ENCODE data around the gene RXRB. TPM values are rescaled to one million over a fixed set of nuclear protein-coding genes. Genes with fewer than 3 reads are reported as not detected.

The RXRB gene
- polyA plus RNA-seq, 1 of the 3 experiments (the other 2 are of a cell fraction) = 45.8 TPM

- TF ChIP-seq CTCF (IDR thresholded peaks at IDR 0.05) (no peak), EP300 (IDR thresholded peaks at IDR 0.05; ENCODE audit: borderline replicate concordance in 1 of 2, low read depth in 1 of 2, low read length in 1 of 2) (no peak), IRF3 (IDR thresholded peaks at IDR 0.05; ENCODE audit: low read depth, low read length) (no peak)
These were observed 24.9 kb downstream of the RXRB start (continued) for GRCh38 chr6:33175436-33176069.

DNA sequence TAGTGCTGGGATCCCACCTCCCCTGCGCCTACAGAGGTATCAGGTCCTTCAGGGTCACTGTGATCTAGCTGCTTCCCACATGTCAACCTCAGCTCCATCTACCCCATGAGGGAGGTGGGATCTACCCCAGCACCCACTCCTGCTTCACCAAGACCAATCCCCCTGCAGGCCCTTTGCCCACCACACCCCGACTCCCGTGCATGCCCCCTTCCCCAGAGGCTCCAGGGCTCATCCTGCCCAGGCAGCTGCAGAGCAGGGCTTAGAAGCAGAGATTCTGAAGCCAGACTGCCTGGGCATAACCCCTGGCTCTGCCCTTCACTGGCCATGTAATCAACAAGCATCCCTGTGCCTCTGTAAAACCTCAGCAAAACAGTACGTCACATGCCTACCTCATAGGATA lies 25.7 kb downstream of the RXRB start:
- TF ChIP-seq EZH2phosphoT487 (IDR thresholded peaks at IDR 0.05; ENCODE audit: borderline replicate concordance, low read depth) (no peak), JUND (IDR thresholded peaks at IDR 0.05) (no peak), RAD21 (IDR thresholded peaks at IDR 0.05; ENCODE audit: low read length) (no peak), NFIC (IDR thresholded peaks at IDR 0.05; ENCODE audit: borderline replicate concordance) (no peak), MEF2A (IDR thresholded peaks at IDR 0.05; ENCODE audit: borderline replicate concordance, low read depth) (no peak), CTCF (IDR thresholded peaks at IDR 0.05) (no peak), NRF1 (IDR thresholded peaks at IDR 0.05; ENCODE audit: low read depth, low read length) (no peak), FOXJ3 (CRISPR knock-in tag; IDR thresholded peaks at IDR 0.05) (no peak), POLR2AphosphoS5 (IDR thresholded peaks at IDR 0.05; ENCODE audit: low read depth, low read length) (no peak), ELF1 (IDR thresholded peaks at IDR 0.05) (no peak), SMC3 (IDR thresholded peaks at IDR 0.05; ENCODE audit: low read depth, low read length) (no peak), RCOR1 (IDR thresholded peaks at IDR 0.05; ENCODE audit: low read length) (no peak), YY1 (IDR thresholded peaks at IDR 0.05; ENCODE audit: low read depth) (no peak), FOSL2 (IDR thresholded peaks at IDR 0.05; ENCODE audit: borderline replicate concordance, low read depth) (no peak), GATA2 (CRISPR knock-in tag; IDR thresholded peaks at IDR 0.05) (no peak), TCF12 (IDR thresholded peaks at IDR 0.05) (no peak), IRF3 (IDR thresholded peaks at IDR 0.05; ENCODE audit: low read depth, low read length) (no peak)
- TF ChIP-seq, protein P1, sequence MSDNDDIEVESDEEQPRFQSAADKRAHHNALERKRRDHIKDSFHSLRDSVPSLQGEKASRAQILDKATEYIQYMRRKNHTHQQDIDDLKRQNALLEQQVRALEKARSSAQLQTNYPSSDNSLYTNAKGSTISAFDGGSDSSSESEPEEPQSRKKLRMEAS (IDR thresholded peaks at IDR 0.05; ENCODE audit: low read depth) = no peak
- POLR2A ChIA-PET = interaction anchor here (0.7 kb wide), 1 partner anchor 242 kb away, joined by 3 read pairs; no protein-coding TSS in a partner anchor
- Histone ChIP-seq H3K9ac (no peak overlapping the region), H3K27ac (ENCODE audit: low read depth in 2 of 2, low read length in 1 of 2) (no peak overlapping the region), H3K36me3 (replicated peaks in 1 of 2; ENCODE audit: control insufficient read depth in 1 of 2, insufficient read depth in 2 of 2, low read length in 1 of 2) (no peaks in the 10 kb centered on the region), H4K20me1 (ENCODE audit: insufficient read depth) (no peaks in the 10 kb centered on the region), H3F3A (replicated peaks; ENCODE audit: insufficient read depth) (no peaks in the 10 kb centered on the region), H2AFZ (ENCODE audit: low read depth) (no peak overlapping the region), H3K4me2 (no peak overlapping the region), H3K9me2 (no peaks in the 10 kb centered on the region), H3K79me2 (ENCODE audit: insufficient read depth) (no peaks in the 10 kb centered on the region), H3K4me1 (ENCODE audit: control insufficient read depth in 1 of 2, insufficient read depth in 2 of 2, low read depth in 1 of 2, low read length in 1 of 2) (peaks cover 0 to 3% of the 10 kb centered on the region in 2 experiments; a peak in 1 of 4 replicates), H3K4me3 (ENCODE audit: low read depth in 2 of 2, low read length in 1 of 2) (no peak overlapping the region), H3K27me3 (ENCODE audit: insufficient read depth) (no peaks in the 10 kb centered on the region), H3K9me3 (no peaks in the 10 kb centered on the region)
- 75% methylated on average over 2 of the region's 4 CpGs for WGBS (ENCODE audit: low lambda C conversion rate)
- CTCF ChIA-PET = interaction anchor here (1.0 to 4.6 kb wide), 4 partner anchors 12 to 74 kb away, joined by 3 to 34 read pairs (median 18); no protein-coding TSS in a partner anchor
- no peak for DNase-seq

Data from SK-N-SH (cell line).